GM12801 (cell line): ENCODE measurements around the gene NGEF.

Experiments used
- TF ChIP-seq, protein P1 (sequence below): IDR thresholded peaks from one replicate; pipeline ENCODE4 v1.5.1; 2011; ENCODE audit warnings: control low read depth; ENCODE audit not compliant: insufficient read length; ENCODE audit errors: extremely low read depth

The NGEF gene

DNA sequence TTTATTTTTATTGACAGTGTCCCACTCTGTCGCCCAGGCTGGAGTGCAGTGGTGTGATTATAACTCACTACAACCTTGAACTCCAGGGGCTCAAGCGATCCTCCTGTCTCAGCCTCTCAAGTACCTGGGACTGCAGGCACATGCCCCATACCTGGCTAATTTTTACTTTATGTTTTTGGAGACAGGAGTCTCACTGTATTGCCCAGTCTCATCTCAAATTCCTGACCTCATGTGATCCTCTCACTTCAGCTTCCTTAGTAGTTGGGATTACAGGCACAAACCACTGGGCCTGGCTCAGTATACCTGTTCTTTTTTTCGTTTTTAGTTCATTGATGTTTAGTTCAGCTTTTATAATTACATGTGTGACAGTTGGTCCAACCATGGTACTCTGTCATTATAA, 183.1 kb downstream of the NGEF start:
- TF ChIP-seq, protein P1, sequence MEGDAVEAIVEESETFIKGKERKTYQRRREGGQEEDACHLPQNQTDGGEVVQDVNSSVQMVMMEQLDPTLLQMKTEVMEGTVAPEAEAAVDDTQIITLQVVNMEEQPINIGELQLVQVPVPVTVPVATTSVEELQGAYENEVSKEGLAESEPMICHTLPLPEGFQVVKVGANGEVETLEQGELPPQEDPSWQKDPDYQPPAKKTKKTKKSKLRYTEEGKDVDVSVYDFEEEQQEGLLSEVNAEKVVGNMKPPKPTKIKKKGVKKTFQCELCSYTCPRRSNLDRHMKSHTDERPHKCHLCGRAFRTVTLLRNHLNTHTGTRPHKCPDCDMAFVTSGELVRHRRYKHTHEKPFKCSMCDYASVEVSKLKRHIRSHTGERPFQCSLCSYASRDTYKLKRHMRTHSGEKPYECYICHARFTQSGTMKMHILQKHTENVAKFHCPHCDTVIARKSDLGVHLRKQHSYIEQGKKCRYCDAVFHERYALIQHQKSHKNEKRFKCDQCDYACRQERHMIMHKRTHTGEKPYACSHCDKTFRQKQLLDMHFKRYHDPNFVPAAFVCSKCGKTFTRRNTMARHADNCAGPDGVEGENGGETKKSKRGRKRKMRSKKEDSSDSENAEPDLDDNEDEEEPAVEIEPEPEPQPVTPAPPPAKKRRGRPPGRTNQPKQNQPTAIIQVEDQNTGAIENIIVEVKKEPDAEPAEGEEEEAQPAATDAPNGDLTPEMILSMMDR = no peak
